Omental fat pad (tissue), 4 donors: ENCODE results near the gene ADK. TPM values are rescaled to one million over a fixed set of nuclear protein-coding genes. Genes with fewer than 3 reads are reported as not detected.

ENCODE experiments used
- ATAC-seq: fragments of 150-250 bp; one replicate; pipeline ENCODE4 v1.9.1; 2016; ENCODE audit warnings: mild to moderate bottlenecking, moderate library complexity; ENCODE audit not compliant: low FRiP score
- DNase-seq: peaks from one replicate; pipeline ENCODE4 v3.0.0-alpha.2; 2019; ENCODE audit warnings: low spot score
- CTCF ChIP-seq, 3 donors: fragments of 450-650 bp; IDR thresholded peaks; one replicate each; pipeline ENCODE4 v1.5.1; 2016 to 2017; ENCODE audit warnings: antibody characterized with exemption in 3 of 3, mild to moderate bottlenecking in 3 of 3, moderate library complexity in 2 of 3
- total RNA-seq, 4 donors: library from RNA; depleted of rRNA; stranded (reverse); fragments of >200 nt; gene quantifications; one replicate each; pipeline ENCODE4 v1.1.0, GENCODE V29; 2016

ADK gene
- total RNA-seq, 4 donors from 2014 or later = 19.4 to 23.3 (median 22.0) TPM

DNA sequence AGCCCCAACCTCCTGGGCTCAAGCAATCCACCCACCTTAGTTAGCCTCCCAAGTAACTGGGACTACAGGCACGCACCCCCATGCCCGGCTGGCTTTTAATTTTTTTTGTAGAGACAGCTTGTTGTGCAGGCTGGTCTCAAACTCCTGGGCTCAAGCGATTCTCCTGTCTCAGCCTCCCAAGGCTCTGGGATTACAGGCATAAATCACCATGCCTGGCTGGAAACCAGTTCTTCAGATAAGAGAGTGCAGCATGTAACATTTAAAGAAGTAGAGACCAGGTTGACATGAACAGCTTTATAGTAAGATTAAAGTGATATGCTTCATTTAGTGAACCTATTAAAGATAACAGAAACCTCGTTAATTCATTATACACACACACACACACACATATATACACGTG lies 507.5 kb downstream of the ADK start:
- ATAC-seq = no peak
- TF ChIP-seq CTCF (IDR thresholded peaks at IDR 0.05) = no peak

GRCh38 chr10:74662635-74663034 lies 511.6 kb downstream of the ADK start:
- ATAC-seq (no peak), DNase-seq (no peak)
- TF ChIP-seq CTCF (IDR thresholded peaks at IDR 0.05) = no peak

More for the DNA sequence above, 507.5 kb downstream of the ADK start:
- no peak for DNase-seq

DNA sequence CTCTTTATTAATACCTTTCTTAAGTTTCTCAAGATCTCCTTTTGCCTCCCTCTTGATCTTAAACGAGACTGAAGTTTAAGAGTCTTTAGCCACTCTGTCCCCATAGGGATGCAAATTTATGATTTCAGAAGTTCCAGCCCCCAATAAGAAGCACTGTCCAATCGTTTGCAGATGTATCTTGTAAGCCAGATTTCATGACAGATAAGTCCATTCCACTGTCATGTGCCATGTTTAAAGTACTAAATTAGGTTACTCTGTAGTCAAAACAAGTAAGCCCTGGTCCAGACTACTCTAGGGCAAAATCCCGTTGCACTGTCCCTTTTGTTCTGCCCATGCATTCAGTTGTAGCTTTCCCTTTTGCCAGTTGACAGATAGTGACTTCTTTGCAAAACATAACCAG lies 518.2 kb downstream of the ADK start:
- TF ChIP-seq CTCF (IDR thresholded peaks at IDR 0.05) = no peak
- DNase-seq = no peak
- no peak for ATAC-seq

- ATAC-seq (no peak), DNase-seq (no peak)
Measured at GRCh38 chr10:74671716-74672115, 520.7 kb downstream of the ADK start.

DNA sequence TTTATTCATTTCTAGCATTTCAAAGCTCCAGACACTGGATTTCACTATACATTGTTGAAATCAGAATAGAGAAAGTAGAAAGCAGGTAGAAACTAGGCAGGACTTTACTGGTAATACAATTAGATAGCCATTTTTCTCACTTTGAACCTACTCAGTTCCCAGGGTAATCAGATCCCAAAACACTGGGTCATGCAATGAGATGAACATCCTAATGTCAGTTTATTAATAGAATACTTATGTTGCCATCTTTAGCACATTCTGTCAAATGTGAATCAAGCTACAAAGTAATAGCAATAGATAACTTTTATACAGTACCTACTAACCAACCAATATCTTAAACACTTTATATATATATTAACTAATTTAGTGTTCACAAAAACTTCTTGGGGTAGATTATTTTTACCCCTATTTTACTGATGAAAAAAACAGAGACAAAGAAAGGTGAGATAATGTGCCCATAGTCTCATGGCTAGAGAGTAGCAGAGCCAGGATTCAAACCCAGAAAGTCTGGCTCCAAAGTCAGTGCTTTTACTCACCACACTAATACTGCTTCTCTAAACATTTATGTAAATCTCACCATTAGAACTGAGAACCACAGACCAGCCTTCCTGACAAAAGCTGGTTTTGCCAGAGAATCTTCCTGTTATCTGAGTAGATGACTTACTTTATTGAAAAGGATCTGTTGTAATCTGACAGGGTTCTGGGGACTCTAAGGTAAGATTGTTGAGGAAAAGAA lies 521.6 kb downstream of the ADK start:
- TF ChIP-seq CTCF (IDR thresholded peaks at IDR 0.05) = no peak
- ATAC-seq (no peak), DNase-seq (no peak)

More at GRCh38 chr10:74671716-74672115, 520.7 kb downstream of the ADK start:
- TF ChIP-seq CTCF (IDR thresholded peaks at IDR 0.05) = no peak

DNA sequence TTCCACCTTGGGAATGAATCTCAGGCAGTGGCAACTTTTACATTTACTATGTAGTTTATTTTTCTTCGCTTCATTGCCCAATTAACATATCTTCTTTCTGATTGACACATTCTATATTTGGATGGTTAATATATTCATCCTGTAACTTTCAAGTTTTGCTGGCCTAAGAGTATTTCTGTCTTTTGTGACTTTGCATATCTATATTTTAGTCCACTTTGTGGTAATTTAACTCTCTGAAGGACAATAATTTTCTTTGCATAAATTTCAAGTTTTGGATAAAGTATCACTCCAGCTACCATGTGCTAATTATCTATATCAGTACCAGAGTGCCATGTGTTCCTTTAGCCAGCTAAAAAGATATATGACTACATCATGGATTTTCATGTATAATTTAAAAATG lies 523.9 kb downstream of the ADK start:
- ATAC-seq (no peak), DNase-seq (no peak)
- no peak for TF ChIP-seq CTCF (IDR thresholded peaks at IDR 0.05)

GRCh38 chr10:74675484-74675883 lies 524.5 kb downstream of the ADK start:
- no peak for TF ChIP-seq CTCF (IDR thresholded peaks at IDR 0.05)
- no peak for DNase-seq
- ATAC-seq = no peak
